GM12891 (cell line): ENCODE results near the gene AKT1.

ENCODE experiments used
- PAX5 ChIP-seq: IDR thresholded peaks from 2 replicates; pipeline ENCODE4 v1.6.1; 2011; ENCODE audit warnings: low read length, moderate library complexity, mild to moderate bottlenecking; ENCODE audit not compliant: insufficient read depth, severe bottlenecking
- POLR2A ChIP-seq: IDR thresholded peaks from 2 replicates; pipeline ENCODE4 v1.6.1; 2011; ENCODE audit warnings: low read depth, low read length, control low read depth
- POLR2AphosphoS5 ChIP-seq: IDR thresholded peaks from 2 replicates; pipeline ENCODE4 v1.6.1; 2011; ENCODE audit warnings: low read depth, low read length, control low read depth
- POU2F2 ChIP-seq: IDR thresholded peaks from 2 replicates; pipeline ENCODE4 v1.6.1; 2011; ENCODE audit warnings: low read depth, mild to moderate bottlenecking, control low read depth, low read length, moderate library complexity
- SPI1 ChIP-seq: IDR thresholded peaks from 2 replicates; pipeline ENCODE4 v1.6.1; 2011; ENCODE audit warnings: low read depth, low read length, control low read depth
- TAF1 ChIP-seq: IDR thresholded peaks from 2 replicates; pipeline ENCODE4 v1.6.1; 2011; ENCODE audit warnings: low read depth, low read length, control low read depth

GRCh38 chr14:104802394-104803184 is 7.0 kb upstream of the AKT1 start:
- TF ChIP-seq POLR2AphosphoS5 (no peak), POLR2A (no peak), SPI1 (no peak), TAF1 (no peak), PAX5 (no peak), POU2F2 (no peak)
